ENCODE measurements around the gene ZCWPW1.

- TF ChIP-seq POLR2AphosphoS5 (IDR thresholded peaks at IDR 0.05; ENCODE audit: borderline replicate concordance, low read depth, low read length) (no peak), EZH2 (IDR thresholded peaks at IDR 0.05) (no peak)
These were observed 55.2 kb downstream of the ZCWPW1 start, which contains the start of gene PILRA for GRCh38 chr7:100373261-100373831.

All from SK-N-MC (cell line).